GM12891 (cell line): ENCODE measurements around the gene KATNIP.

ENCODE experiments used
- POLR2A ChIP-seq: IDR thresholded peaks from 2 replicates; pipeline ENCODE4 v1.6.1; 2011; ENCODE audit warnings: low read depth, low read length, control low read depth
- POLR2AphosphoS5 ChIP-seq: IDR thresholded peaks from 2 replicates; pipeline ENCODE4 v1.6.1; 2011; ENCODE audit warnings: low read depth, low read length, control low read depth
- POU2F2 ChIP-seq: IDR thresholded peaks from 2 replicates; pipeline ENCODE4 v1.6.1; 2011; ENCODE audit warnings: low read depth, mild to moderate bottlenecking, control low read depth, low read length, moderate library complexity
- TAF1 ChIP-seq: IDR thresholded peaks from 2 replicates; pipeline ENCODE4 v1.6.1; 2011; ENCODE audit warnings: low read depth, low read length, control low read depth

DNA sequence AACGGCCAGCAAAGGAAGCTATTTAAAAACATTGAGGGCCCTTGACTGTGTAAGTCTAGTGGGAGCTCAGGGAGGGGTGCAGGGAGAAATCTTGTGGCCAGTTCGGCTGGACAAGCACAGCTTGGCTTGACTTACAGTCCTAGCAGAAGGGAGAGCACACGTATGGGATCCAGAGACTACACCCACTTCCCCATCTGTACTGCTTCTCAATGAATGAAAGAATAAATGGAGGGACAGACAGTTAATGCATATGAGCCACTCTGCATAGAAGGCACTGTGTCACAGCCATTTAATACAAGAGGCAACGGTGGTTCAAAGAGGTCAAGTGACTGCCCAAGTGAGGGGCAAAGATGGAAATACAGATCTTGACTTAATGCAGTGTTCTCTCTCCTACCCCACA is 15.7 kb upstream of the KATNIP start:
- TF ChIP-seq POLR2AphosphoS5: no peak
- TF ChIP-seq POLR2A: no peak
- TF ChIP-seq POU2F2: no peak
- TF ChIP-seq TAF1: no peak
